Measurements from ENCODE around the gene TP53TG3D.
"Not testable (repeated sequence)": the region's sequence is repeated elsewhere in the genome, so short reads cannot be mapped to it uniquely, and the experiment has no call there.

Gene TP53TG3D, protein sequence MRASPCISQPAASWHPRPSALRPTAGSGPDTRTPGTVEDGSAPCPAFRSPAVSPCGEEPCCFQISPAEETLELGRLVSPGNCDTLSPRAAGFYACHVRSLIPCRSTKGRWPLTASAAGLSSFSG

DNA sequence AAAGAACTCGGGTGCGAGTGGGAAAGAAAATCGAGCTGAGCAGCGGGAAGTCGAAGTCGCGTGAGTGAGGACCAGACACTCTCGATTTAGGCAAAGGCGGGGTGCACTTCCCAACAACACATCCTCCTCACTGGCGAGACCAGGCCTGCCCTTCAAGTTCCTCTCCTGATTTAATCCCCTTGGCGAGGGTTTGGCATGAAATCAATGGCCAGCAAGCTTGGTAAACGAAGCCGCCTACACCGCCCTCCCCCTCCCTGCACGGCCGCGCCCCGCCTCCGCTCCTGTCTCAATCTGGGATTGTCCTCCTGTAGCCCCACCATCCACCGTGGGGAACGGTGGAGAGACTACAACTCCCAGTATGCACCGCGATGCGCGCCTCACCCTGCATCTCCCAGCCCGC lies at the start of gene TP53TG3D:
Gene TP53TG3D (plus strand): TSS at position 301 of the 400 bp plus-strand sequence. CDS start 68 bp downstream, at position 369.
- not testable (repeated sequence) for H3K9ac ChIP-seq (ENCODE audit: low read length); H3K4me1 ChIP-seq (ENCODE audit: control insufficient read depth, insufficient read depth, low read length); H3K9me3 ChIP-seq (ENCODE audit: control insufficient read depth, low read length); H3K4me3 ChIP-seq (ENCODE audit: low read length); H3K36me3 ChIP-seq (ENCODE audit: control insufficient read depth, insufficient read depth, low read length); H3K27me3 ChIP-seq (ENCODE audit: control insufficient read depth, insufficient read depth, low read length)

DNA sequence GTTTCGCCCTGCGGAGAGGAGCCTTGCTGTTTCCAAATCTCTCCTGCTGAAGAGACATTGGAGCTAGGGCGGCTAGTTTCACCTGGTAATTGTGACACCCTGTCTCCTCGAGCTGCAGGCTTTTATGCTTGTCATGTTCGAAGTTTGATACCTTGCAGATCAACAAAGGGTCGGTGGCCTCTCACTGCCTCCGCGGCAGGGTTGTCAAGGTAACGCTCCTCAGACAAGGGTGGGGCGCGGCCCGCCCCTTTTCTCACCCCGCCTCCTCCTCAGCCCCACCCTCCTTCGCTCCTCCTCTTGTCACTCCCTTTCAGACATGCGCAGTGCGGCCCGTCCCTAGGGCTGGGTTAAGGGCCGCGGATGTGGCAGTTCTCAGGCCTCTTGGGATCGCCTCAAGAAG lies 421 bp downstream of the TP53TG3D start:
- not testable (repeated sequence) for H3K36me3 ChIP-seq (ENCODE audit: control insufficient read depth, insufficient read depth, low read length); H3K4me3 ChIP-seq (ENCODE audit: low read length); H3K27me3 ChIP-seq (ENCODE audit: control insufficient read depth, insufficient read depth, low read length); H3K4me1 ChIP-seq (ENCODE audit: control insufficient read depth, insufficient read depth, low read length); H3K9me3 ChIP-seq (ENCODE audit: control insufficient read depth, low read length); H3K9ac ChIP-seq (ENCODE audit: low read length)

DNA sequence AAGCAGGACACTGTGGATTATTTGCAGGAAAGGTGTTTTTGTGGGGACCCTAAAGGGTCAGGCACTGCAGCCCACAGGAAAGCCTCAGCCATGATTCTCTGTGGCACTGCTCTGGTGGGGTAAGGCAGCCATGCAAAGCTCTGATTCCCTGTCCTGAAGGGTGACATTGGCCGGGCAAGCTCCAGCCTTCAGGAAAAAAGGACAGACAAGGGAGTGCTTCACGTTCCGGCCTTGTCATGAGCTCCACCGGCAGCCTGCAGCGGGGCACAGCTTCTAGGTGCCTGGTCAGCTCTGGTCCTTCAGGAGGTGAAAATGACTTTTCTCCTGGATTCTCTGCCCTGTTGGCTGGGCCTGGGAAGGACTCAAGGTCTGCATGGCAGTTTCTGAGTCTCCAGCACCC lies 8.4 kb downstream of the TP53TG3D start:
- not testable (repeated sequence) for H3K36me3 ChIP-seq (ENCODE audit: control insufficient read depth, insufficient read depth, low read length); H3K4me1 ChIP-seq (ENCODE audit: control insufficient read depth, insufficient read depth, low read length); H3K27me3 ChIP-seq (ENCODE audit: control insufficient read depth, insufficient read depth, low read length); H3K9ac ChIP-seq (ENCODE audit: low read length); H3K9me3 ChIP-seq (ENCODE audit: control insufficient read depth, low read length); H3K4me3 ChIP-seq (ENCODE audit: low read length)

DNA sequence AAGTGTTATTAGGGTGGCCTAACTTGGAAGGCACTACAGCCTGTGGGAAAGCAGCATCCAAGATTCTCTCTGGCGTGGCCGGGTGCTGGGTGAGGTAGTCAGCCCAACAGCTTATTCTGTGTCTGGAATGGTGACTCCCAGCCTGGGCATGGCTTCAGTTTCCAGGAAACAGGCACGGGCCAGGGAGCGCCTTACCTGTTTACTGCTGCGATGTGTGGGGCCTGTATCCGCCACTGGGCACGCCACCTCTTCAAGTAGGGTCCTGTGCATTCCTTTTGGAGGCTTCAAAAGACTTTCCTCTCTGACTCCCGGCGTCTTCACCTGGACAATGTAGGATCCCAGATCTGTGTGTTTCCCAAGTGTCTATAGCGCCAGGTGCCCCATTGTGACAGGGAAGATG lies 10.5 kb downstream of the TP53TG3D start:
- not testable (repeated sequence) for H3K9ac ChIP-seq (ENCODE audit: low read length); H3K4me1 ChIP-seq (ENCODE audit: control insufficient read depth, insufficient read depth, low read length); H3K9me3 ChIP-seq (ENCODE audit: control insufficient read depth, low read length); H3K36me3 ChIP-seq (ENCODE audit: control insufficient read depth, insufficient read depth, low read length); H3K27me3 ChIP-seq (ENCODE audit: control insufficient read depth, insufficient read depth, low read length); H3K4me3 ChIP-seq (ENCODE audit: low read length)

DNA sequence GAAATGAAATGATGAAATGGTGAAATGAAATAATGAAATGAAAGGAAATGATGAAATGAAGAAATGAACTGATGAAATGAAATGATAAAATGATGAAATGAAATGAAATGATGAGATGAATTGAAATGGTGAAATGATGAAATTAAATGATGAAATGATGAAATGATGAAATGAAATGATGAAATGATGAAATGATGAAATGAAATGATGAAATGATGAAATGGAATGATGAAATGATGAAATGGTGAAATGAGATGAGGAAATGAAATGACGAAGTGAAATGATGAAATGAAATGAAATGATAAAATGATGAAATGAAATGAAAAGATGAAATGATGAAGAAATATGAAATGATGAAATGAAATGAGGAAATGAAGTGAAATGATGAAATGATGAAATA lies 28.8 kb downstream of the TP53TG3D start:
- H3K9ac ChIP-seq (ENCODE audit: low read length); H3K4me3 ChIP-seq (ENCODE audit: low read length); H3K27me3 ChIP-seq (ENCODE audit: control insufficient read depth, insufficient read depth, low read length); H3K9me3 ChIP-seq (ENCODE audit: control insufficient read depth, low read length); H3K4me1 ChIP-seq (ENCODE audit: control insufficient read depth, insufficient read depth, low read length); H3K36me3 ChIP-seq (ENCODE audit: control insufficient read depth, insufficient read depth, low read length): not testable (repeated sequence)

DNA sequence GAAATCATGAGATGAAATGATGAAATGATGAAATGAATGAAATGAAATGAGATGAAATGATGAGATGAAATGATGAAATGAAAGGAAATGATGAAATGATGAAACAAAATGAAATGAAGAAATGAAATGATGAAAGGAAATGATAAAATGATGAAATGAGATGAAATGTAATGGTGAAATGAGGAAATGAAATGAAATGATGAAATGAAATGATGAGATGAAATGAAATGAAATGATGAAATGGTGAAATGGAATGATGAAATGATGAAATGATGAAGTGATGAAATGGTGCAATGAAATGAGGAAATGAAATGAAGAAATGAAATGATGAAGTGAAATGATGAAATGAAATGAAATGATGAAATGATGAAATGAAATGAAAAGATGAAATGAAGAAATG lies 29.9 kb downstream of the TP53TG3D start:
- not testable (repeated sequence) for H3K9ac ChIP-seq (ENCODE audit: low read length); H3K36me3 ChIP-seq (ENCODE audit: control insufficient read depth, insufficient read depth, low read length); H3K9me3 ChIP-seq (ENCODE audit: control insufficient read depth, low read length); H3K27me3 ChIP-seq (ENCODE audit: control insufficient read depth, insufficient read depth, low read length); H3K4me1 ChIP-seq (ENCODE audit: control insufficient read depth, insufficient read depth, low read length); H3K4me3 ChIP-seq (ENCODE audit: low read length)

DNA sequence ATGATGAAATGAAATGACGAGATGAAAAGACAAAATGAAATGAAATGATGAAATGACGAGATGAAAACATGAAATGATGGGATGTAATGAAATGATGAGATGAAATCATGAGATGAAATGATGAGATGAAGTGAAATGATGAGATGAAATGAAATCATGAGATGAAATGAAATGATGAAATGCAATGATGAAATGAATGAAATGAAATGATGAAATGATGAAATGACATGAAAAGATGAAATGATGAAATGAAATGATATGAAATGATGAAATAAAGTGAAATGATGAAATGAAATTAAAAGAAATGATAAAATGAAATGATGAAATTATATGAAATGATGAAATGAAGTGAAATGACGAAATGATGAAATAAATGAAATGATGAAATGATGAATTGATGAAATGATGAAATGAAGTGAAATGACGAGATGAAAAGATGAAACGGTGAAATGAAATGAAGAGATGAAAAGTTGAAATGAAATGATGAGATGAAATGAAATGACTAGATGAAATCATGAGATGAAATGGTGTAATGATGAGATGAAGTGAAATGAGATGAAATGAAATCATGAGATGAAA lies 30.9 kb downstream of the TP53TG3D start:
- not testable (repeated sequence) for H3K4me1 ChIP-seq (ENCODE audit: control insufficient read depth, insufficient read depth, low read length); H3K9ac ChIP-seq (ENCODE audit: low read length); H3K4me3 ChIP-seq (ENCODE audit: low read length); H3K36me3 ChIP-seq (ENCODE audit: control insufficient read depth, insufficient read depth, low read length); H3K9me3 ChIP-seq (ENCODE audit: control insufficient read depth, low read length); H3K27me3 ChIP-seq (ENCODE audit: control insufficient read depth, insufficient read depth, low read length)

DNA sequence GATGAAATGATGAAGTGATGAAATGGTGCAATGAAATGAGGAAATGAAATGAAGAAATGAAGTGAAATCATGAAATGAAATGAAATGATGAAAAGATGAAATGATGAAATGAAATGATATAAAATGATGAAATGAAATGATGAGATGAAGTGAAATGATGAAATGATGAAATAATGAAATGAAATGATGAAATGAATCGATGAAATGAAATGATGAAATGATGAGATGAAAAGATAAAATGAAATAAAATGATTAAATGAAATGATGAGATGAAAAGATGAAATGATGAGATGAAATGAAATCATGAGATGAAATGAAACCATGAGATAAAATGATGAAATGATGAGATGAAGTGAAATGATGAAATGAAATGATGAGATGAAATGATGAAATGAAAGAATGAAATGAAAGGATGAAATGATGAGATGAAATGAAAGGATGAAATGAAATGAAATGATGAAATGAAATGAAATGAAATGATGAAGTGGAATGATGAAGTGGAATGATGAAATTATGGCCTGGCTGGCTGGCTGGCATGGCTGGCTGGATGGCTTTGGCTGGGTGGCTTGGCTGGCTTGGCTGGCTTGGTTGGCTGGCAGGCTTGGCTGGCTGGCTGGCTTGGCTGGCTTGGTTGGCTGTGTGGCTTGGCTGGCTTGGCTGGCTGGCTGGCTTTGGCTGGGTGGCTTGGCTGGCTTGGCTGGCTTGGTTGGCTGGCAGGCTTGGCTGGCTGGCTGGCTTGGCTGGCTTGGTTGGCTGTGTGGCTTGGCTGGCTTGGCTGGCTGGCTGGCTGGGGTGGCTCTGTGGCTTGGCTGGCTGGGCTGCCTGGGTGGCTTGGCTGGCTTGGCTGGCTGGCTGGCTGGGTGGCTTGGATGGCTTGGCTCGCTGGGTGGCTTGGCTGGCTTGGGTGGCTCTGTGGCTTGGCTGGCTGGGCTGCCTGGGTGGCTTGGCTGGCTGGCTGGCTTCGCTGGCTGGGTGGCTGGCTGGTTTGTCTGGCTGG lies 32.0 kb downstream of the TP53TG3D start:
- not testable (repeated sequence) for H3K4me3 ChIP-seq (ENCODE audit: low read length); H3K4me1 ChIP-seq (ENCODE audit: control insufficient read depth, insufficient read depth, low read length); H3K27me3 ChIP-seq (ENCODE audit: control insufficient read depth, insufficient read depth, low read length); H3K36me3 ChIP-seq (ENCODE audit: control insufficient read depth, insufficient read depth, low read length); H3K9ac ChIP-seq (ENCODE audit: low read length); H3K9me3 ChIP-seq (ENCODE audit: control insufficient read depth, low read length)

DNA sequence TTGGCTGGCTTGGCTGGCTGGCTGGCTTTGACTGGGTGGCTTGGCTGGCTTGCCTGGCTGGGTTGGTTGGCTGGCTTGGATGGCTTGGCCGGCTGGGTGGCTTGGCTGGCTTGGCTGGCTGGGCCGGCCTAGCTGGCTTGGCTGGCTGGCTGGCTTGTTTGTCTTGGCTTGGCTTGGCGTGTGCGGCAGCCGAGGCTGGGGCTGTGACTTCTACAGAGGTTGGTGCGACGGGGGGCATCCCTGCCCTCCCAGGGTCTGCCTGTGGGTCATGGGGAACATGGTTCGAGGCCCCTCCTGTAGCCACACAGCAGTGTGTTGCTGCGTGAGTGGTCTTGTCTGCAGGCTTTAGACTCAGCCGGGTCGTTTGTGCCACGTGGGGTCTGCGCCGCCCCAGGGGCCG lies 33.1 kb downstream of the TP53TG3D start:
- H3K4me1 ChIP-seq (ENCODE audit: control insufficient read depth, insufficient read depth, low read length); H3K27me3 ChIP-seq (ENCODE audit: control insufficient read depth, insufficient read depth, low read length); H3K9me3 ChIP-seq (ENCODE audit: control insufficient read depth, low read length); H3K4me3 ChIP-seq (ENCODE audit: low read length); H3K9ac ChIP-seq (ENCODE audit: low read length); H3K36me3 ChIP-seq (ENCODE audit: control insufficient read depth, insufficient read depth, low read length): not testable (repeated sequence)

DNA sequence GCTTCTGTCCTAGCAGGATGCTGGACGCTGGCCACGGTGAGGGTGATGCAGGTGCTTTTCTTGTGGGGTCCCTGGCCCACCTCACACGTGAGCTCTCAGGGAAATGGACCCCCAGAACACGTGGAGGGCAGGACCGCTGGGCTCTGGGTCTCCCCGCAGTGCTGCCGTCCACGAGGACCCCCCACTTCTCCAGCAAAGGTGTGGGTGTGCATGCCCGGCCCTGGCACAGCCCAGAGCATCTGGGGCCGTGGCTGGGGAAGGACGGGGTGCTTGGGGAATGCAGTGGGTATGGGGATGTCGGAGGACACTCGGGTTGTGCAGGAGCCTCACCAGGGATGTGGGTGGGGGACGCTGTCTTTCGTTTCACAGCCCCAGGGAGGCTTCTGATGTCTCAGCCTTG lies 34.7 kb downstream of the TP53TG3D start:
- H3K9ac ChIP-seq (ENCODE audit: low read length); H3K9me3 ChIP-seq (ENCODE audit: control insufficient read depth, low read length); H3K27me3 ChIP-seq (ENCODE audit: control insufficient read depth, insufficient read depth, low read length): not testable (repeated sequence)

DNA sequence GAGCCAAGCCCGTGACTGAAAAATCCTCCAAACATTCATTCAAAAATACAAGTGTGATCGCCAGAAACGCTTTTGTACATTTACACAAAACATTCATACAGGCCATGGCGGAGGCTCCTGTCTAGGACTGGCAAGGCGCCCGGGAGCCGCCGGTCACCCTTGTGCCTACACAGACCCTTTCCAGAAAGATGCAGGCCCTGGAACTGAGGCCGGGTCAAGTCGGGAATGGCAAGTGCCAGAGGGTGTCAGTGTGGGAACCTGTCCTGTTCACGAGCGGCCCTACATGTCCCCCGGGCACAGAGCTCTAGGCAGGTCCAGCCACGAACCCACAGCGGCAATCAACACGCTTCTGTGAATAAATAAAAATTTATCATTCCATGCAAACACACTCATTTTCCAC lies 36.1 kb downstream of the TP53TG3D start:
- not testable (repeated sequence) for H3K36me3 ChIP-seq (ENCODE audit: control insufficient read depth, insufficient read depth, low read length); H3K4me3 ChIP-seq (ENCODE audit: low read length); H3K9ac ChIP-seq (ENCODE audit: low read length); H3K4me1 ChIP-seq (ENCODE audit: control insufficient read depth, insufficient read depth, low read length); H3K9me3 ChIP-seq (ENCODE audit: control insufficient read depth, low read length); H3K27me3 ChIP-seq (ENCODE audit: control insufficient read depth, insufficient read depth, low read length)

More for the DNA sequence above, 34.7 kb downstream of the TP53TG3D start:
- H3K36me3 ChIP-seq (ENCODE audit: control insufficient read depth, insufficient read depth, low read length); H3K4me3 ChIP-seq (ENCODE audit: low read length); H3K4me1 ChIP-seq (ENCODE audit: control insufficient read depth, insufficient read depth, low read length): not testable (repeated sequence)

DNA sequence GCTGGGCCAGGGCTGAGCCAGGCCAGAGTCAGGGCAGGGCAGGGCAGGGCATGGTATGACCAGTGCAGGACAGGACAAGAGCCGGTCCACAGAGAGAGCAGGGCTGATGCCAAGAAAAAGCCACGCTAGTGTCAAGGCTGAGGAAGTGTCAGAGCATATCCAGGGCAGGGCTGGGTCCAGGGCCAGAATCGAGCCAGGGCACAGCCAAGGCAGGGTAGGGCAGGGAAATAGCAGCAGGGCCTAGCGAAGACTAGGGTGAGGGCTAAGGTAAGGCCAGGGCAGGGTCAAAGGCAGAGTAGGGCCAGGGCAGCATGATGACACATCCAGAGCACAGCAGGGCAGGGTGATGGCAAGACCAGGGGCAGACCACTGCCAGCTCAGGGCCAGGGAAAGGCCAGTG lies 49.7 kb downstream of the TP53TG3D start:
- H3K9ac ChIP-seq (ENCODE audit: low read length); H3K4me3 ChIP-seq (ENCODE audit: low read length); H3K4me1 ChIP-seq (ENCODE audit: control insufficient read depth, insufficient read depth, low read length); H3K36me3 ChIP-seq (ENCODE audit: control insufficient read depth, insufficient read depth, low read length); H3K9me3 ChIP-seq (ENCODE audit: control insufficient read depth, low read length); H3K27me3 ChIP-seq (ENCODE audit: control insufficient read depth, insufficient read depth, low read length): not testable (repeated sequence)

Data from mucosa of stomach (tissue), 1 donor.